Measurements from ENCODE around the gene C2orf78. TPM values are rescaled to one million over a fixed set of nuclear protein-coding genes. Genes with fewer than 3 reads are reported as not detected.
A peak's percentile ranks its signal among the peaks of the same experiment; 100 is the strongest.
"Not testable (repeated sequence)": the region's sequence is repeated elsewhere in the genome, so short reads cannot be mapped to it uniquely, and the experiment has no call there.

C2orf78 gene
- total RNA-seq, 2 donors from 2014 or later = not detected

DNA sequence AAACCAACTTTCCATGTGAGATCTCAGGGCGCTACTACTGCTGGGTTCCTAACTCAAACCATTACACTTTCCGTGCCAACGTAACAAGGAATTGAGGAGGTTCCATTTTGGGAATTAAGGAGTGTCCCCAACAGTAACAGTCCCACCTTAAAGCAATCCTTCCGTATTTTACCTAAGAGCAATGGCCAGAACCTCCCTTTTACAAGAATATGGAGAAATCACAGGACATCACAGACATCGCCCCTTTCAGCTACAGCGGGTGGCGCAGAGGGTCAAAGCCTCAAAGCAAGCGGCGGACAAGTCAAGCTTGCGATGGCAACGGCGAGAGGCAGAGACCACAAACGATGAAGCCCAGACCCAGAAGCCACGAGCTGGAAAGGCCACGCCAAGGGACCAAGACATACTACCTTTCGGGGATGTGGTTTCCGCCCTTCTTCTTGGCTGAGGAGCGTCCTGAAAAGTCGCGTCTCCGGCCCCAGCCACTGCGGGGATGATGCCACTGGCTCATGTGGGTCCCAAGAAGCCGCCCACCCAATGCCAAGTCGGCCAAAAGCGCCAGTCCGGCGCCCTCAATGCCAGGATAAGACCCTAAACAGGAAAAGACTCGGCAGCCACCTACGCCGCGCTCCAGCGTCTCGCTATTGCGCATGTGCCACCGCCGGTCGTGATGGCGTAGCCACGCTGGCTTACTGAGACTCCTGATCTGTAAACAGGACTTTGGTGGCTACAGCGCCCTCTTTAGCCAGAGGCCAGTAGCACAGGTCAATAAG is 4.3 kb upstream of the C2orf78 start, which contains the start of gene DUSP11:
TSS of gene DUSP11 (minus strand) at position 637 of the 770 bp plus-strand sequence. CDS start at position 508, 129 bp downstream.
- H3K27ac ChIP-seq = peak within 1 kb of the TSS; percentile 68 to 86 (median 81)
- TF ChIP-seq, protein P1, sequence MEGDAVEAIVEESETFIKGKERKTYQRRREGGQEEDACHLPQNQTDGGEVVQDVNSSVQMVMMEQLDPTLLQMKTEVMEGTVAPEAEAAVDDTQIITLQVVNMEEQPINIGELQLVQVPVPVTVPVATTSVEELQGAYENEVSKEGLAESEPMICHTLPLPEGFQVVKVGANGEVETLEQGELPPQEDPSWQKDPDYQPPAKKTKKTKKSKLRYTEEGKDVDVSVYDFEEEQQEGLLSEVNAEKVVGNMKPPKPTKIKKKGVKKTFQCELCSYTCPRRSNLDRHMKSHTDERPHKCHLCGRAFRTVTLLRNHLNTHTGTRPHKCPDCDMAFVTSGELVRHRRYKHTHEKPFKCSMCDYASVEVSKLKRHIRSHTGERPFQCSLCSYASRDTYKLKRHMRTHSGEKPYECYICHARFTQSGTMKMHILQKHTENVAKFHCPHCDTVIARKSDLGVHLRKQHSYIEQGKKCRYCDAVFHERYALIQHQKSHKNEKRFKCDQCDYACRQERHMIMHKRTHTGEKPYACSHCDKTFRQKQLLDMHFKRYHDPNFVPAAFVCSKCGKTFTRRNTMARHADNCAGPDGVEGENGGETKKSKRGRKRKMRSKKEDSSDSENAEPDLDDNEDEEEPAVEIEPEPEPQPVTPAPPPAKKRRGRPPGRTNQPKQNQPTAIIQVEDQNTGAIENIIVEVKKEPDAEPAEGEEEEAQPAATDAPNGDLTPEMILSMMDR (IDR thresholded peaks at IDR 0.05) = peak; percentile 75 to 97 (median 93)
- TF ChIP-seq POLR2A (IDR thresholded peaks at IDR 0.05) = peak; percentile 24 to 83 (median 82)
- WGBS, 2 donors = 0 to 1% methylated on average over 15 to 40 of the region's 40 CpGs
- intact Hi-C loops (cut with DNase I) = no loop called here
- H3K4me3 ChIP-seq = peak within 1 kb of the TSS; percentile 44 to 90
- H3K27me3 ChIP-seq = no peaks in the 10 kb centered on the region
- no peaks in the 10 kb centered on the region for H3K9me3 ChIP-seq
- ATAC-seq = peak; percentile 100
- peaks cover 0 to 6% of the 10 kb centered on the region in 2 donors for H3K36me3 ChIP-seq (replicated peaks in 1 of 2; ENCODE audit: insufficient read depth in 1 of 2, low read depth in 2 of 2)
- peaks cover 16% of the 10 kb centered on the region for H3K4me1 ChIP-seq
- DNase-seq = peak; percentile 95 to 98 (median 96)

DNA sequence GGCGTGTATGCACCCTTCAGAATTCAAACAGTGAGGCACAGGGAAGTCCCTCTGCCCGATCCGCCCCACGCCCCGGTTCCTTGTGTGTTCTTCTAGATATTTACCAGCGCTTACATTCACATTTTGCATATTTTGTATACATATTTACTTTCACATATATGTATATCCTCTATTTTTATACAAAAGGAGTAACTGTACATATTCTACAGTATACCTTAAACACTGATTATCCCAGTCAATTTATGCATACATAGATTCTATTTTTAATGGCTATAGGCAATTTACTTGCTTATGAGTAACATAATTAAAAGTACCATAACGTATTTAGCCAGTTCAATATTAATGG is 3.8 kb upstream of the C2orf78 start:
- Histone ChIP-seq H3K4me3 (peak overlapping the region in 1 of 2 donors; percentile 90), H3K9me3 (no peaks in the 10 kb centered on the region), H3K27me3 (no peaks in the 10 kb centered on the region), H3K27ac (peak overlapping the region in 3 of 4 donors; percentile 68 to 86 (median 83)), H3K36me3 (replicated peaks in 1 of 2; ENCODE audit: insufficient read depth in 1 of 2, low read depth in 2 of 2) (peaks cover 0 to 4% of the 10 kb centered on the region in 2 donors), H3K4me1 (peaks cover 16% of the 10 kb centered on the region)
- intact Hi-C loops (cut with DNase I) = no loop called here
- DNase-seq (no peak), ATAC-seq (no peak)
- WGBS, 2 donors = 2 to 4% methylated on average over 7 of the region's 7 CpGs
- TF ChIP-seq POLR2A (IDR thresholded peaks at IDR 0.05) = no peak
- TF ChIP-seq, protein P1 (IDR thresholded peaks at IDR 0.05) = peak in 1 of 7 experiments; percentile 3

DNA sequence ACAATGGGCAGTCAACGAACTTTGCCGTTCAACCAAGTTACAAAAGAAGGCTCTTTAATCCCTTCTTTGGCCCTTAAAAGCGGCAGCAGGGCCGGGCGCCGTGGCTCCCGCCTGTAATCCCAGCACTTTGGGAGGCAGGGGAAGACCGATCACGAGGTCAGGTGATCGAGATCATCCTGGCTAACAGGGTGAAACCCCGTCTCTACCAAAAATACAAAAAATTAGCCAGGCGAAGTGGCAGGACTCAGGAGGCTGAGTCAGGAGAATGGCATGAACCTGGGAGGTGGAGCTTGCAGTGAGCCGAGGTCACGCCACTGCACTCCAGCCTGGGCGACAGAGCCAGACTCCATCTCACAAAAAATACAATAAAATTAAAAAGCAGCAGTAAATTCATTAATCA is 581 bp upstream of the C2orf78 start:
- H3K4me3 ChIP-seq; H3K9me3 ChIP-seq; DNase-seq; H3K27me3 ChIP-seq; intact Hi-C loops (cut with DNase I); H3K27ac ChIP-seq; ATAC-seq; H3K36me3 ChIP-seq (replicated peaks in 1 of 2; ENCODE audit: insufficient read depth in 1 of 2, low read depth in 2 of 2): not testable (repeated sequence)
- 66 to 73% methylated on average over 13 to 15 of the region's 15 CpGs for WGBS, 2 donors
- H3K4me1 ChIP-seq = peaks cover 12% of the 10 kb centered on the region

DNA sequence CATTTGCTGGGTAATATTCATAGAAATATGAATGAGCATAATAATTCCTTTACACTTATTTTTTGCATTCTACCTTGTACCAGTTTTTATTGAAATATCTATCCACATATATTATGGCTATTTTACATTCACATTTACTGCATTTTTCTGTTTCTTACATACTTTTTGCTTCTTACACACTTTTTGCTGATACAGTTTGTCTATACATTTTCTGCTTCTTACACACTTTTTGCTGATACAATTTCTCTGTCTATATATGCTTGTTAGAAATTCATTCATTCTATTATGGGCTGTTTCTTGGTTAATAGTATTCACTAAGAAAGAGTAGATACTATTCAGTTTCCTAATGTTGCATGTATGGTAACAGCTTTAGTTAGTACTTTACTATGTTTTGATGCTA is 27.9 kb downstream of the C2orf78 start:
- intact Hi-C loops (cut with DNase I) = no loop called here
- no peak for ATAC-seq
- no peak for DNase-seq
- H3K4me1 ChIP-seq = peaks cover 6% of the 10 kb centered on the region
- H3K27ac ChIP-seq = no peak overlapping the region
- no peaks in the 10 kb centered on the region for H3K27me3 ChIP-seq
- no peak overlapping the region for H3K4me3 ChIP-seq
- H3K36me3 ChIP-seq (replicated peaks in 1 of 2; ENCODE audit: insufficient read depth in 1 of 2, low read depth in 2 of 2) = no peaks in the 10 kb centered on the region
- no peaks in the 10 kb centered on the region for H3K9me3 ChIP-seq
- TF ChIP-seq, protein P1 (IDR thresholded peaks at IDR 0.05) = no peak
- TF ChIP-seq POLR2A (IDR thresholded peaks at IDR 0.05) = no peak

DNA sequence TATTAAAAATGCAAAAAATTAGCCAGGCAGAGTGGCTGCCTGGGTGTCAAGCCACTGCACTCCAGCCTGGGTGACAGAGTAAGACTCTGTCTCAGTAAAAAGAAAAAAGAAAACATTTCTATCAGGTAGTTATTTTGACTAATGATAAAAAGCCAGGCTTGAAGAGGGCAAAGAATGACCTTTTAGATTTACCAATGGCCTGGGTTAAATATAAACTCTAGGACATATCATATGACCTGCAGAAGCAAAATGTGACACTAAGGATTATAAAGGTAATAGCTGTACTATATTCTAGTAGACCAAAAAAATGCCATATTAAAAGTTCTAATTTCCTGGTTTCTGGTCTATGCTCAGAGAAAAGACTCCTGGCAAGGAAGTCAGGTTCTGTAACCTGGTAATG is 28.7 kb downstream of the C2orf78 start:
- Histone ChIP-seq H3K4me3 (no peak overlapping the region), H3K27me3 (no peaks in the 10 kb centered on the region), H3K9me3 (no peaks in the 10 kb centered on the region), H3K27ac (no peak overlapping the region), H3K4me1 (peaks cover 6% of the 10 kb centered on the region), H3K36me3 (replicated peaks in 1 of 2; ENCODE audit: insufficient read depth in 1 of 2, low read depth in 2 of 2) (no peaks in the 10 kb centered on the region)
- TF ChIP-seq, protein P1 (IDR thresholded peaks at IDR 0.05) = no peak
- no peak for TF ChIP-seq POLR2A (IDR thresholded peaks at IDR 0.05)
- ATAC-seq (no peak), DNase-seq (no peak)
- intact Hi-C loops (cut with DNase I) = no loop called here
